ENCODE results near the gene FXYD7.

The FXYD7 gene

DNA sequence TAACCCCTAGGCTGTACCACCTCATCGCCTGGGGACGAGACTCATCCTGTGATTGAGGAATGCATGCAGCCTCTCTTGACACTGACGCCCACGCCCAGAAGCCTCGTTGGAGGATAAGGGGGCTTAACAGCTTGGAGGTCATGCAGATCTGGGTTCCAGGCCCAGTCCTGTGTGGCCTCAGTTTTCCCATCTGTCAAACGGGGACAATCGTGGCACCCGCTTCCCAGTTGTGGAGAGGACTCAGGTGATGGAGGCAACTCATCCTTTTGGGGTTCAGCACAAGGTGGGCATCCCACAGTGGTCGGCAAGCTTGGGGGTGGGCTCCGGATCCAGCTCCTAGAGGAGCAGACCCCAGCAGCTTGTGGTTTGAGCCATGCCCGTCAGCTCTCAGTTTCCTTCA, 6.8 kb upstream of the FXYD7 start:
- TF ChIP-seq JUND (IDR thresholded peaks at IDR 0.05; ENCODE audit: low read depth), result no peak
- in situ Hi-C loops (cut with HindIII; ENCODE audit: low pct_unique_long_range_greater_than_20kb, low sequenced_read_pairs), result no loop called here
- DNase-seq (ENCODE audit: low read depth in 1 of 2, low spot score in 1 of 2), result no peak

- no peak for TF ChIP-seq JUND (IDR thresholded peaks at IDR 0.05; ENCODE audit: low read depth)
- no peak for DNase-seq (ENCODE audit: low read depth in 1 of 2, low spot score in 1 of 2)
- in situ Hi-C loops (cut with HindIII; ENCODE audit: low pct_unique_long_range_greater_than_20kb, low sequenced_read_pairs), result no loop called here
These were observed 5.9 kb upstream of the FXYD7 start for GRCh38 chr19:35136977-35137702.

DNA sequence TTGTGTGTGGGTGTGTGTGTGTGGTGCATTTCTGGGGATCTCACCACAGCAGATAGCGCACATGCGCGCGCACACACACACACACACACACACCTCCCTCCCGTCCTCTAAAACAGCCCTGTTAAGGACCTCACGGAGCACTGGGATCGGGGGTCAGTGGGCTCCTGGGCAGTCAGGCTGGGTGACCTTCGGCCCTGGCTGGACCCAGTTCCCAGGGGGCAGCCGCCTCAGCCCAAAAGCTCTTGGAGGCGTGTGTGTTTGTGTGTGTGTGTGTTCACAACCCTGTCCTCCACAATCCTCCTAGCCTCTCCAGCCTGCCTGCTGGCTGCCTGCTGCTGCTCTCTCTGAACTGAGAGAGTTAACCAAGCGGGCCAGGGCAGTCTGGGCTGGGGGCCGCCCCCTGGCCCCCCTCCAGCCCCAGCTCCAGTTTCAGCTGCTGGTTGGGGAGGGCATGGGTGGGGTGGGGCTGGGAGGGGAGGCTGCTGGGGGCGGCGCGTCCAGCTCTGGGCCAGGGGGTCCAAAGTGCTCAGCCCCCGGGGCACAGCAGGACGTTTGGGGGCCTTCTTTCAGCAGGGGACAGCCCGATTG, 4.7 kb upstream of the FXYD7 start, which contains the start of gene FXYD1:
Gene FXYD1, plus strand, starts transcription at position 520 of the 588 bp plus-strand sequence. CDS start 1,256 bp downstream, outside the sequence.
- DNase-seq (ENCODE audit: low read depth in 1 of 2, low spot score in 1 of 2), result no peak
- no peak for TF ChIP-seq JUND (IDR thresholded peaks at IDR 0.05; ENCODE audit: low read depth)
- in situ Hi-C loops (cut with HindIII; ENCODE audit: low pct_unique_long_range_greater_than_20kb, low sequenced_read_pairs), result no loop called here

DNA sequence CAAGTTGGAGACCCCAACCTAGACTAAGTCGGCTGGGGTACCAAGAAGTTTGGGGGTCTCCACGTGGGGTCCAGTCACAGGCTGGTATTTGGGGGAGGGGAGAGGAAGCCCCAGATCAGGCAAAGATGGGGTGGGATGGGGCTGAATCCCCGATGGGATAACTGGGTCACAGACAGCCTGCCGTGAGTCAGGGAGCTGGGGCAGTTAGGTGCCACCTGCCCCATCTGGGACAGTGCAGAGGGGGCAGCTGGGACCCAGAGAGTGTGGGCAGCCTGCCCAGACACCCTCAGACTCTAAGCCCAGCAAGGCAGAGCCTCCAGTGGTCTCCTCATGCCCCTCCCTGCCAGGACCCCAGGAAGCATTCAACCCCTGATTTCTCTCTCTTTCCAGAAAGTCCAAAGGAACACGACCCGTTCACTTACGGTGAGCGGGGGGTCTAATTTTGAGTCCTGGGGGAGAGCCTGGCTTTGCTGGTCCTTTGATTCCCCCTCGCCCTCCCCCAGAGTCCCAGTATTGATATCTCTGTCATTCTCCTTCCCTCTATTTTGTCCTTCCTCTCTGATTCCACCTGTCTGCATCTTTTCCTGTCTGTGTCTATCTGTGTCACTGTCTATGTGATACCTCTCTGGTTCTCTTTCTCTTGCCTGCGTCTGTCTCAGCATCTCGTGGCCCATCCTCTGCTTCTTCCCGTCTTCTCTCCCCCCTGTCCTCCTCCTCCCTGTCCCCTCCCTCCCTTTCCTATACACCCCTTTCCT, 2.7 kb upstream of the FXYD7 start:
- in situ Hi-C loops (cut with HindIII; ENCODE audit: low pct_unique_long_range_greater_than_20kb, low sequenced_read_pairs), result no loop called here
- no peak for DNase-seq (ENCODE audit: low read depth in 1 of 2, low spot score in 1 of 2)
- no peak for TF ChIP-seq JUND (IDR thresholded peaks at IDR 0.05; ENCODE audit: low read depth)

- TF ChIP-seq JUND (IDR thresholded peaks at IDR 0.05; ENCODE audit: low read depth), result no peak
- DNase-seq (ENCODE audit: low read depth in 1 of 2, low spot score in 1 of 2), result peak; percentile 90 to 93
- in situ Hi-C loops (cut with HindIII; ENCODE audit: low pct_unique_long_range_greater_than_20kb, low sequenced_read_pairs), result no loop called here
These were observed 1.9 kb upstream of the FXYD7 start for GRCh38 chr19:35140962-35141836.

DNA sequence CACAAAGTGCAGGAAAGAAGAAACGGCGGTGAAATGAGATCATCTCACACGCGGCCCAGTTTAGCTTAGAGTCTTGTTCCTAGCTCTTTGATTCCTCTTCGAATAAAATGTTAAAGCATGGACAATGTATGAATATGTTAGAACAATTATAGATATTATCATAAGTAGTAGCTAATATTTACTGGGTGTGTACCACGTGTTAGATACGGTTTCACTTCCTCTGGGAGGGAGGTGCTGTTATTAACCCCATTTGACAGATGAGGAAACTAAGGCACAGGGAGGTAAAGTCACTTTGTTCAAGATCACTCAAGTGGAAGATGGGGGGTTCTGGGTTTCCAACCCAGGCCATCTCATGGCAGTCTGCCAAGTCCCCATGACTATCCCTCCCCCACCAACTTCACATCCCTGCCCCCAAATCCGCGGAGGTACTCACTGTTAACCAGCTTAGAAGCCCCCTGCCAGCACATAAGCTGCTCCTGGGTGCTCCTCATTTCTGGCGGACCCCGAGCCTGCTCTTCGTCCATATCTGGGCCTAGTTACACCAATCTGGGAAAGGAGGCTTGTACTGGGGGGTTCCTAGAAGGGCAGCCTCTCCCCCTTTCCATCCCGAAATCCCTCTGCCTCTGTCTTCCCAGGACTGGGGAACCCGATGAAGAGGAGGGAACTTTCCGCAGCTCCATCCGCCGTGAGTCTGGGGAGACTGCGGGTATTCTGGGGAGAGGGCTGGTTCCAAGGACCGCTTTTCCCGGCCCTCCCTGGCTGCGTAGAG, 1.0 kb upstream of the FXYD7 start:
- TF ChIP-seq JUND (IDR thresholded peaks at IDR 0.05; ENCODE audit: low read depth), result no peak
- in situ Hi-C loops (cut with HindIII; ENCODE audit: low pct_unique_long_range_greater_than_20kb, low sequenced_read_pairs), result no loop called here
- no peak for DNase-seq (ENCODE audit: low read depth in 1 of 2, low spot score in 1 of 2)

DNA sequence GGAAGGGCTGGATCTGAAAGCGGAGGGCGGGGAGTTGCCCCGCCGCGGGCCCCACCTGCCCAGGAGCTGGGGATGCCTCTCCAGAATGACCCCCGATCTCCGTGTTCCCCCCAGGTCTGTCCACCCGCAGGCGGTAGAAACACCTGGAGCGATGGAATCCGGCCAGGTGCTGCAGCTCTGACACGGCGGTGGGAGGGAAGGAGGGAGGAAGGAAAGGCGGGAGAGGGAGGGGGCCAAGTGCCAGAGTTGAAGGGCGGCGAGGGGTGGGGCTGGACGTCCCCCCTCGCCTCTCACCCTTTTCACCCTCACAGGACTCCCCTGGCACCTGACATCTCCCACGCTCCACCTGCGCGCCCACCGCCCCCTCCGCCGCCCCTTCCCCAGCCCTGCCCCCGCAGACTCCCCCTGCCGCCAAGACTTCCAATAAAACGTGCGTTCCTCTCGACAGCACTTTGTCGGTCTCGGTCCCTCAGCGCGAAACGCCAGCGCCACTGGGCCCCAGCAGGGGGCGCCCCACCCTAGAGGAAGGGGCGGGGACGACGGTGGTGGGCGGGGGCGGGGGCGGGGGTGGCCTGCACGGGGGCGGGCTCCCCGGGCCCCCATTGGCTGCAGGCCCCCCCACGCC, 337 bp upstream of the FXYD7 start:
- in situ Hi-C loops (cut with HindIII; ENCODE audit: low pct_unique_long_range_greater_than_20kb, low sequenced_read_pairs), result no loop called here
- TF ChIP-seq JUND (IDR thresholded peaks at IDR 0.05; ENCODE audit: low read depth), result no peak
- DNase-seq (ENCODE audit: low read depth in 1 of 2, low spot score in 1 of 2), result peak in 1 of 2 experiments; percentile 55

DNA sequence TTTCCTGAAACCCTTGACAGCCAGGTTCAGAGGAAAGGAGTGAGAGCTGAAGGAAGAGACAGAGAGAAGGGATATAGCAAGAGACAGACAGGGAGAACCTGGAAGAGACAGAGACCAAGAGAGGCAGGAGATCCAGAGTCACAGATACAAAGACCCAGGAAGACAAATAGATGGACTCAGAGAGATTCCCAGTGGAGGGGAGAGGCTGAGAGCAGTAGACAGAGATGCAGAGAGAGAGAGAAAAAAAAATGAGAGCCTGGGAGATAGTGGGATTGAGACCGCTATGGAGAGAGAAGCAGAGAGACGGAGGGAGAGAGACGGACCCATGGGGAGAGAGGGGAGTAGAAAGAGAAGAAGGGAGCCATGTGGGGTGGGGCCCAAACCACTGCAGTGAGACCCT, 763 bp downstream of the FXYD7 start:
- in situ Hi-C loops (cut with HindIII; ENCODE audit: low pct_unique_long_range_greater_than_20kb, low sequenced_read_pairs), result no loop called here
- no peak for TF ChIP-seq JUND (IDR thresholded peaks at IDR 0.05; ENCODE audit: low read depth)
- DNase-seq (ENCODE audit: low read depth in 1 of 2, low spot score in 1 of 2), result no peak

DNA sequence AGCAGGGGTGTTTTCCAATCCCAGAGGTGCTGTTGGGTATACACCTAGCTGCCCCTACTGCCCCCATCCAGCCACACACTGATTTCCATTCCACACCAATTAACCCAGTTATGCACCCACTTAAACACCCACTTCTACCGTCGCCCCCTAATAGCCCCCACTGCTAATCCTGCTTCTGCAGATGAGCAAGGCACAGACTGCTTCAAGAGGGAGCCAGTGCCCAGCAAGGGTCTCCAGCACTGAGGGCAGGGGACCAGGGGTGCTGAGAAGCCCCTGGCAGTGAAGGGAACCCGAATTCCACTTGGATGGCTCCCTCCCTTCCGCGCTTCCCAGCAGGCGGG, 1.2 kb downstream of the FXYD7 start:
- in situ Hi-C loops (cut with HindIII; ENCODE audit: low pct_unique_long_range_greater_than_20kb, low sequenced_read_pairs), result no loop called here
- no peak for TF ChIP-seq JUND (IDR thresholded peaks at IDR 0.05; ENCODE audit: low read depth)
- no peak for DNase-seq (ENCODE audit: low read depth in 1 of 2, low spot score in 1 of 2)

DNA sequence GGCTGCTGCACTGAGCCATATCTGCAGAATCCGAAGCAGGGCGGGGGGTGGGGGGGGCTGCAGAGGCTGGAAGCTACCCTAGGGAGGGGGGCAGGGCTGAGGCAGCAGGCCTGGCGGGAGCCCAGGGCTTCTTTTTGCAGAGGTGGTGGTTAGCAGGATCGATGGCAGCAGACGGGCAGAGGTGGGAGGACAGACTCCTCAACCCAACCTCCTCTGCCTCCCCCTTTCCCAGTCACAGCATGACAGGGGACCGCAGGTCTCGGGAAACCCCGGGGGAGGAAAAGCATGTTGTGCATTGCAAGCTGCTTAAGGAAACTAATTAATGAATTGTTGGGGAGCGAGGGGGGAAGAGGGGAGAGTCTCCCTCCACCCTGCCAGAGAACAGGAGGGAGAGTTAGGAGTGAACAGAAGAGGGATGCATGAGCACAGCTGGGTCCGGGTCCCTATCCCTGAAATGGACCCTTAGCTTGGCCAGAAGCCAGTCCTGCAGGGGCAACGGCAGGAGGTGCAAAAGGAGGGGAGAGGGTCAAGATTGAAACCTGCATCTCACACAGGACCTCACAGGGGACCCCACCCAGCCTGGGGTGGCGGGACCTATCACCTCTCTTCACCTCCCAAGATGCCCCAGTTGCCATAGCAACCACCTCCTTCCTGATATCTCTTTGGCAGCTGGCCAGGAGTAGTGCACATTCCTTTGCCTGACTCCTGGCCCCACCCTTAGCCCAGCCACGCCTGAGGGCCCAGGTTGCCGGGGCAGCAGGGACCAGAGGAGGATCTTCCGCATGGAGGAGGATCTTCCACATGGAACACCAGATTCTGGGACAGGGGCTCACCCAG, 1.8 kb downstream of the FXYD7 start:
- DNase-seq (ENCODE audit: low read depth in 1 of 2, low spot score in 1 of 2), result no peak
- TF ChIP-seq JUND (IDR thresholded peaks at IDR 0.05; ENCODE audit: low read depth), result no peak
- in situ Hi-C loops (cut with HindIII; ENCODE audit: low pct_unique_long_range_greater_than_20kb, low sequenced_read_pairs), result no loop called here
